Measurements from ENCODE around the gene PEX12.
"Not testable (repeated sequence)": the region's sequence is repeated elsewhere in the genome, so short reads cannot be mapped to it uniquely, and the experiment has no call there.

DNA sequence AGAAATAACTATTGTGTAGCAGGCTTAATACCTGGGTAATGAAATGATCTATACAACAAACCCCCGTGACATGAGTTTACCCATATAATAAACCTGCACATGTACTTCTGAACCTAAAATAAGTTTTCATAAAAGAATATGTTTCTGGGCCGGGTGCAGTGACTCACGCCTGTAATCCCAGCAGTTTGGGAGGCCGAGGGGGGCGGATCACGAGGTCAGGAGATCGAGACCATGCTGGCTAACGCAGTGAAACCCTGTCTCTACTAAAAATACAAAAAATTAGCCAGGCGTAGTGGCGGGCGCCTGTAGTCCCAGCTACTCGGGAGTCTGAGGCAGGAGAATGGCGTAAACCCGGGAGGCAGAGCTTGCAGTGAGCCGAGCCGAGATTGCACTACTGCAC lies 15.2 kb downstream of the PEX12 start:
- not testable (repeated sequence) for TF ChIP-seq CTCF (IDR thresholded peaks at IDR 0.05; ENCODE audit: low read depth, low read length, poor library complexity, severe bottlenecking); EZH2phosphoT487 (IDR thresholded peaks at IDR 0.05; ENCODE audit: borderline replicate concordance, low read length)

Measured in DOHH2 (cell line).